HepG2 (cell line): ENCODE measurements around the gene ZFAND3. TPM values are rescaled to one million over a fixed set of nuclear protein-coding genes. Genes with fewer than 3 reads are reported as not detected.

ENCODE experiments used
- ATAC-seq: fragments of 200-7000 bp; cut with Tn5 transposase; 3 replicates; pipeline ENCODE4 v1.9.1; 2020; ENCODE audit warnings: mild to moderate bottlenecking, moderate library complexity
- BruUV-seq: library from RNA; stranded (reverse); fragments of 400-500 nt; replicated peaks from 2 replicates; lab custom pipeline; 2021; lab: Mats Ljungman, UMichigan
- CTCF ChIA-PET: fragments of 300-600 bp; formaldehyde crosslinking; extraction: SDS; loops from one replicate; lab custom pipeline; 2021; ENCODE audit warnings: low total read pairs, inconsistent platforms, low intra/inter-chr PET ratio; lab: Yijun Ruan, JAX
- POLR2A ChIA-PET: fragments of 350-600 bp; sonication (Branson Sonifier 250); formaldehyde crosslinking; loops from one replicate; lab custom pipeline; 2020; ENCODE audit warnings: antibody characterized with exemption, inconsistent platforms; lab: Yijun Ruan, JAX
- DNase-seq: peaks from one replicate; pipeline ENCODE4 v3.0.0-alpha.2; 2015; ENCODE audit warnings: low spot score
- FAIRE-seq: peaks from 3 replicates; lab custom pipeline; 2011; peaks lifted over from hg19 to GRCh38; lab: Jason Lieb, UNC
- H2AFZ ChIP-seq: one replicate; pipeline ENCODE4 v1.6.1; 2011; ENCODE audit warnings: low read length, inconsistent platforms
- H3K27ac ChIP-seq: fragments of 300-600 bp; 3 replicates; pipeline ENCODE4 v1.8.0; 2011; ENCODE audit warnings: mixed run types, mild to moderate bottlenecking, mixed read lengths, low read length, inconsistent platforms; ENCODE audit not compliant: insufficient read depth; ENCODE audit errors: extremely low read length
- H3K27me3 ChIP-seq, 2 experiments: fragments of 200-600 bp in 1 of 2; 2 replicates in 1 of 2; 3 replicates in 1 of 2; pipeline versions ENCODE4 v1.6.0 to v1.8.0; 2011; ENCODE audit warnings: low read length in 2 of 2, mild to moderate bottlenecking in 2 of 2, moderate library complexity in 2 of 2, inconsistent platforms in 1 of 2; ENCODE audit not compliant: insufficient read depth in 2 of 2, control insufficient read depth in 1 of 2
- H3K36me3 ChIP-seq, 2 experiments: fragments of 200-600 bp in 1 of 2; replicated peaks in 1 of 2; 2 replicates in 1 of 2; 3 replicates in 1 of 2; pipeline versions ENCODE4 v1.5.1 to v1.8.0; 2011; ENCODE audit warnings: low read length in 2 of 2, inconsistent platforms in 1 of 2; ENCODE audit not compliant: insufficient read depth in 2 of 2, control insufficient read depth in 1 of 2
- H3K4me1 ChIP-seq: 2 replicates; pipeline ENCODE4 v1.5.1; 2012; ENCODE audit warnings: low read length, inconsistent platforms; ENCODE audit not compliant: insufficient read depth
- H3K4me2 ChIP-seq: 2 replicates; pipeline ENCODE4 v1.6.0; 2011; ENCODE audit warnings: low read depth, low read length, inconsistent platforms
- H3K4me3 ChIP-seq, 3 experiments: fragments of 200-600 bp in 1 of 3; sonication (generic), shearing (Covaris generic) in 1 of 3; replicated peaks in 1 of 3; 2 replicates each; pipeline ENCODE4 v1.5.1; 2011 to 2016; ENCODE audit warnings: low read length in 3 of 3, inconsistent platforms in 2 of 3, low read depth in 2 of 3, mild to moderate bottlenecking in 2 of 3, control low read depth in 1 of 3, mixed read lengths in 1 of 3; ENCODE audit not compliant: insufficient read depth in 1 of 3
- H3K79me2 ChIP-seq: one replicate; pipeline ENCODE4 v1.6.1; 2011; ENCODE audit warnings: low read length, inconsistent platforms; ENCODE audit not compliant: insufficient read depth
- H3K9ac ChIP-seq: 2 replicates; pipeline ENCODE4 v1.6.0; 2011; ENCODE audit warnings: mild to moderate bottlenecking, low read depth, low read length, inconsistent platforms; ENCODE audit not compliant: insufficient read depth
- H3K9me3 ChIP-seq: 2 replicates; pipeline ENCODE4 v1.5.1; 2012; ENCODE audit warnings: mild to moderate bottlenecking, low read length
- H4K20me1 ChIP-seq: 2 replicates; pipeline ENCODE4 v1.6.0; 2011; ENCODE audit warnings: inconsistent platforms, mild to moderate bottlenecking, low read length, moderate library complexity; ENCODE audit not compliant: insufficient read depth
- DMAP1 ChIP-seq: IDR thresholded peaks from 2 replicates; pipeline ENCODE4 v1.6.1; 2016
- IRF9 ChIP-seq: sonication (generic); formaldehyde crosslinking; IDR thresholded peaks from 2 replicates; pipeline ENCODE4 v1.8.0; 2022; ENCODE audit warnings: missing genetic modification reagents, mild to moderate bottlenecking, borderline replicate concordance
- LCORL ChIP-seq, 2 experiments: fragments of 450-650 bp in 1 of 2; sonication (generic) in 1 of 2; formaldehyde crosslinking in 1 of 2; IDR thresholded peaks; 2 replicates each; pipeline versions ENCODE4 v1.5.0 to v1.6.1; 2017 to 2020; ENCODE audit warnings: antibody characterized with exemption in 1 of 2, missing genetic modification reagents in 1 of 2
- PAF1 ChIP-seq: IDR thresholded peaks from 2 replicates; pipeline ENCODE4 v1.6.1; 2016; ENCODE audit warnings: missing genetic modification reagents, missing compliant biosample characterization
- ZBED4 ChIP-seq: sonication (generic); formaldehyde crosslinking; IDR thresholded peaks from 2 replicates; pipeline ENCODE4 v1.4.0; 2020; ENCODE audit warnings: missing genetic modification reagents, borderline replicate concordance
- ZMYM3 ChIP-seq: sonication (generic); formaldehyde crosslinking; IDR thresholded peaks from 2 replicates; pipeline ENCODE4 v1.5.1; 2020; ENCODE audit warnings: mild to moderate bottlenecking, missing genetic modification reagents
- ZNF225 ChIP-seq: sonication (generic); formaldehyde crosslinking; IDR thresholded peaks from 2 replicates; pipeline ENCODE4 v1.4.0; 2020; ENCODE audit warnings: mild to moderate bottlenecking, missing genetic modification reagents
- ZNF24 ChIP-seq: fragments of 450-650 bp; IDR thresholded peaks from 2 replicates; pipeline ENCODE4 v1.6.1; 2017; ENCODE audit warnings: antibody characterized with exemption, mild to moderate bottlenecking
- ZNF546 ChIP-seq: sonication (generic); formaldehyde crosslinking; conservative IDR thresholded peaks from 2 replicates; pipeline ENCODE4 v1.8.1; 2023; ENCODE audit warnings: mild to moderate bottlenecking, missing genetic modification reagents
- ZNF713 ChIP-seq: sonication (generic); formaldehyde crosslinking; IDR thresholded peaks from 2 replicates; pipeline ENCODE4 v1.4.0; 2020; ENCODE audit warnings: mild to moderate bottlenecking, missing genetic modification reagents
- ZSCAN21 ChIP-seq: sonication (generic); formaldehyde crosslinking; IDR thresholded peaks from 2 replicates; pipeline ENCODE4 v1.8.0; 2022; ENCODE audit warnings: mild to moderate bottlenecking, missing genetic modification reagents, moderate library complexity, borderline replicate concordance
- WGBS: methylation state at CpG from one replicate; pipeline ENCODE4 v1.1.6; 2017; ENCODE audit warnings: low lambda C conversion rate; 5-methylcytosine and 5-hydroxymethylcytosine counted together
- in situ Hi-C: cut with HindIII; loops from 2 replicates; pipeline ENCODE4 v1.10.0; 2017; ENCODE audit warnings: low pct_unique_long_range_greater_than_20kb; ENCODE audit not compliant: extremely low pct_ligation_motif_present
- intact Hi-C: fragments of 100-400 bp; cut with micrococcal nuclease; formaldehyde crosslinking; loops from one replicate; pipeline ENCODE4 v1.10.0; 2022; ENCODE audit not compliant: unreplicated experiment
- polyA plus RNA-seq, 8 experiments: library from polyadenylated mRNA; depleted of rRNA in 3 of 8; stranded (reverse) in 7 of 8; unstranded in 1 of 8; fragments of >200 nt; fragmentation: Illumina TruSeq in 4 of 8; extraction: Trizol in 4 of 8; gene quantifications; 2 replicates each; pipeline versions ENCODE4 v1.2.1 to v1.2.3, GENCODE V29; 2011 to 2016; ENCODE audit warnings: low read depth in 4 of 8, missing spikeins in 1 of 8, mixed read lengths in 1 of 8; ENCODE audit not compliant: insufficient read depth in 1 of 8
- total RNA-seq, 5 experiments: library from RNA; depleted of rRNA; stranded (reverse); fragments of >200 nt; fragmentation: Illumina TruSeq; extraction: Trizol; gene quantifications; 2 replicates each; pipeline ENCODE4 v1.2.3, GENCODE V29; 2016; ENCODE audit warnings: low read depth in 1 of 5

Gene ZFAND3
- total and polyA plus RNA-seq, 2 of the 13 experiments (the other 11 are each of a cell fraction or from before 2014, with no cell fraction given) = 16.4 to 17.1 TPM

- BruUV-seq = no TSS peak
- Histone ChIP-seq H3K4me2 (no peak overlapping the region), H3K36me3 (0 out of 5 replicates have a peak, but pooled peaks cover 0 to 1% of the 10 kb centered on the region in 2 experiments), H2AFZ (no peak overlapping the region), H3K9me3 (no peaks in the 10 kb centered on the region), H3K9ac (no peak overlapping the region), H3K27me3 (no peaks in the 10 kb centered on the region), H3K4me3 (no peak overlapping the region), H3K27ac (no peak overlapping the region), H3K79me2 (peaks cover 47% of the 10 kb centered on the region), H3K4me1 (peaks cover 27% of the 10 kb centered on the region), H4K20me1 (peaks cover 19% of the 10 kb centered on the region)
- in situ Hi-C loops = no loop called here
- no peak for FAIRE-seq
- WGBS = 94% methylated on average over 8 of the region's 8 CpGs
- ChIA-PET CTCF (no interaction called here), POLR2A (no interaction called here)
- no peak for ATAC-seq
- TF ChIP-seq ZNF546 (no peak), ZMYM3 (no peak), ZNF24 (no peak), ZNF713 (no peak), ZSCAN21 (CRISPR knock-in tag) (no peak), ZNF225 (CRISPR knock-in tag) (no peak), LCORL (IDR thresholded peaks at IDR 0.05) (no peak), LCORL (CRISPR knock-in tag; IDR thresholded peaks at IDR 0.05) (no peak), IRF9 (CRISPR knock-in tag) (no peak), PAF1 (CRISPR knock-in tag) (no peak), ZBED4 (no peak), DMAP1 (CRISPR knock-in tag) (no peak)
- intact Hi-C loops = no loop called here
- no peak for DNase-seq
These were observed 96.6 kb downstream of the ZFAND3 start for GRCh38 chr6:37916149-37916548.
